Heart left ventricle (tissue), 16 donors: Measurements from ENCODE around the gene MAD2L2. TPM values are rescaled to one million over a fixed set of nuclear protein-coding genes. Genes with fewer than 3 reads are reported as not detected.

ENCODE experiments used
- ATAC-seq, 4 donors: fragments of 200-7000 bp; cut with Tn5 transposase; one replicate each; pipeline ENCODE4 v1.9.1; 2020 to 2022; ENCODE audit warnings: moderate library complexity in 4 of 4, mild to moderate bottlenecking in 3 of 4, moderate number of reproducible peaks in 1 of 4
- DNase-seq, 5 donors: peaks; one replicate each; pipeline ENCODE4 v3.0.0-alpha.2; 2020
- H3K27ac ChIP-seq, 12 donors: fragments of 200-600 bp; sonication (generic) in 4 of 12; one replicate each; pipeline versions ENCODE4 v1.5.0 to v1.8.0; 2016 to 2022; ENCODE audit warnings: mild to moderate bottlenecking in 2 of 12
- H3K27me3 ChIP-seq, 9 donors: fragments of 200-600 bp; sonication (generic) in 2 of 9; one replicate each; pipeline versions ENCODE4 v1.5.1 to v1.8.0; 2016 to 2022; ENCODE audit warnings: mild to moderate bottlenecking in 3 of 9
- H3K36me3 ChIP-seq, 9 donors: fragments of 200-600 bp; sonication (generic) in 2 of 9; one replicate each; pipeline versions ENCODE4 v1.5.0 to v1.8.0; 2018 to 2022; ENCODE audit warnings: mild to moderate bottlenecking in 2 of 9
- H3K4me1 ChIP-seq, 12 donors: fragments of 200-600 bp; sonication (generic) in 4 of 12; one replicate each; pipeline versions ENCODE4 v1.5.0 to v1.8.0; 2016 to 2022; ENCODE audit warnings: mild to moderate bottlenecking in 3 of 12
- H3K4me3 ChIP-seq, 12 donors: fragments of 200-600 bp; sonication (generic) in 4 of 12; one replicate each; pipeline versions ENCODE4 v1.5.0 to v1.8.0; 2017 to 2022; ENCODE audit warnings: mild to moderate bottlenecking in 9 of 12, moderate library complexity in 4 of 12
- H3K9me3 ChIP-seq, 12 donors: fragments of 200-600 bp; sonication (generic) in 4 of 12; one replicate each; pipeline versions ENCODE4 v1.5.0 to v1.8.0; 2016 to 2022; ENCODE audit warnings: mild to moderate bottlenecking in 1 of 12
- CTCF ChIP-seq, 12 donors: fragments of 200-600 bp; sonication (generic) in 4 of 12; IDR thresholded peaks; one replicate each; pipeline versions ENCODE4 v1.5.0 to v1.8.0; 2018 to 2022; ENCODE audit warnings: antibody characterized with exemption in 12 of 12, mild to moderate bottlenecking in 5 of 12
- POLR2A ChIP-seq, 2 donors: fragments of 450-650 bp; IDR thresholded peaks; one replicate each; pipeline ENCODE4 v1.6.1; 2017; ENCODE audit warnings: antibody characterized with exemption in 2 of 2, mild to moderate bottlenecking in 2 of 2, moderate library complexity in 2 of 2
- WGBS, 4 donors: extraction: QIAGEN DNeasy Blood & Tissue Kit in 2 of 4; methylation state at CpG; one replicate each; pipeline versions ENCODE4 v1.1.5 to v1.1.7; 2013 to 2018; 5-methylcytosine and 5-hydroxymethylcytosine counted together
- intact Hi-C, 10 donors: fragments of 100-400 bp; cut with DNase I; formaldehyde crosslinking; loops; one replicate each; pipeline versions ENCODE4 v1.11.1 to v1.14.2; 2022
- polyA plus RNA-seq, 2 donors: library from polyadenylated mRNA; stranded (reverse); fragments of 200-250 nt; gene quantifications; one replicate each; pipeline ENCODE4 v1.2.3, GENCODE V29; 2013
- total RNA-seq, 9 donors: library from RNA; depleted of rRNA in 2 of 9; stranded (reverse); fragments of >200 nt in 2 of 9; fragmentation: NEBNext Ultra II Directional in 3 of 9; extraction: Animal tissue kit (Norgen Biotek cat#: 25700) in 3 of 9; gene quantifications; one replicate each; pipeline versions ENCODE4 v1.1.0 to v1.2.4, GENCODE V29; 2016 to 2023
- donor health status: ischemic (EF 13 %, LVEDD 7.1; RV severe dilation, severe dysfunction).
- donor health status: healthy with polysubstance abuse.
- donor health status: DM: no; HTN: yes; CAD: no.
- donor health status: DM: no; HTN: no; CAD: no.
- donor health status: ischemic (EF 25% LVEDD 6.9; RV normal size, moderate dysfunction).
- donor health status: ischemic (EF 25% LVEDD 5.7; RV mildly dilated, moderate dysfunction).
- donor health status: healthy.
- donor health status: DM: yes; HTN: yes; CAD: no.
- donor health status: ischemic (EF 35%, LVEDD 5.7; RV mildly dilated, moderate dysfunction).
- donor health status: nonischemic (EF 11% LVEDD 7.7; RV severe dilation, severe dysfunction).
- donor health status: DM: yes; HTN: yes; CAD: no.
- donor health status: PGD.
- donor health status: ischemic (EF 29% LVEDD 5.4; RV normal size, mild dysfunction).
- donor health status: nonischemic (EF 23%, LVEDD 6.1; RV moderate dilation, normal function).

The MAD2L2 gene
- total and polyA plus RNA-seq, 11 donors, result 15.9 to 54.2 (median 18.5) TPM

- Histone ChIP-seq H3K9me3 (no peaks in the 10 kb centered on the region), H3K27me3 (peaks cover 6 to 59% (median 17%) of the 10 kb centered on the region in 9 donors), H3K4me3 (no peak overlapping the region), H3K27ac (no peak overlapping the region), H3K36me3 (no peaks in the 10 kb centered on the region), H3K4me1 (peaks cover 0 to 16% (median 2%) of the 10 kb centered on the region in 12 donors)
- no peak for ATAC-seq
- DNase-seq, result no peak
- WGBS, 4 donors, result 80 to 84% (median 83%) methylated on average over 15 of the region's 15 CpGs
- TF ChIP-seq POLR2A (IDR thresholded peaks at IDR 0.05) (no peak), CTCF (IDR thresholded peaks at IDR 0.05) (no peak)
- intact Hi-C loops, result no loop called here
Observed at GRCh38 chr1:11701981-11702803, 21.2 kb upstream of the MAD2L2 start.

- WGBS, 4 donors, result 29 to 42% (median 37%) methylated on average over 11 to 15 of the region's 15 CpGs
- H3K36me3 ChIP-seq, result no peaks in the 10 kb centered on the region
- H3K27me3 ChIP-seq, result peaks cover 6 to 60% (median 17%) of the 10 kb centered on the region in 9 donors
- no peak overlapping the region for H3K27ac ChIP-seq
- TF ChIP-seq POLR2A (IDR thresholded peaks at IDR 0.05), result no peak
- no peak for TF ChIP-seq CTCF (IDR thresholded peaks at IDR 0.05)
- ATAC-seq (peak in 3 of 4 donors; percentile 27 to 50 (median 28)), DNase-seq (no peak)
- intact Hi-C loops, result no loop called here
- peaks cover 0 to 16% (median 2%) of the 10 kb centered on the region in 12 donors for H3K4me1 ChIP-seq
- H3K9me3 ChIP-seq, result no peaks in the 10 kb centered on the region
- H3K4me3 ChIP-seq, result peak overlapping the region in 1 of 12 donors; percentile 8
Observed at GRCh38 chr1:11701551-11701961, 20.6 kb upstream of the MAD2L2 start.

- H3K4me3 ChIP-seq, result no peak overlapping the region
- no peaks in the 10 kb centered on the region for H3K36me3 ChIP-seq
- no peaks in the 10 kb centered on the region for H3K9me3 ChIP-seq
- DNase-seq (no peak), ATAC-seq (no peak)
- WGBS, 4 donors, result 31 to 43% (median 34%) methylated on average over 32 to 34 of the region's 34 CpGs
- peaks cover 6 to 60% (median 17%) of the 10 kb centered on the region in 9 donors for H3K27me3 ChIP-seq
- intact Hi-C loops, result no loop called here
- H3K4me1 ChIP-seq, result peaks cover 0 to 16% (median 2%) of the 10 kb centered on the region in 12 donors
- H3K27ac ChIP-seq, result no peak overlapping the region
- TF ChIP-seq POLR2A (IDR thresholded peaks at IDR 0.05), result no peak
- no peak for TF ChIP-seq CTCF (IDR thresholded peaks at IDR 0.05)
Observed at GRCh38 chr1:11700601-11701467, 19.9 kb upstream of the MAD2L2 start.

- Histone ChIP-seq H3K36me3 (no peaks in the 10 kb centered on the region), H3K27me3 (peaks cover 6 to 80% (median 28%) of the 10 kb centered on the region in 9 donors), H3K27ac (no peak overlapping the region), H3K9me3 (no peaks in the 10 kb centered on the region), H3K4me1 (peaks cover 0 to 16% (median 6%) of the 10 kb centered on the region in 12 donors), H3K4me3 (no peak overlapping the region)
- WGBS, 4 donors, result 76 to 86% (median 80%) methylated on average over 4 to 5 of the region's 5 CpGs
- intact Hi-C loops, result no loop called here
- DNase-seq (no peak), ATAC-seq (no peak)
- TF ChIP-seq CTCF (IDR thresholded peaks at IDR 0.05) (no peak), POLR2A (IDR thresholded peaks at IDR 0.05) (no peak)
Observed at GRCh38 chr1:11697893-11698210, 16.9 kb upstream of the MAD2L2 start.
